ENCODE data around the gene GTF2A2. TPM values are rescaled to one million over a fixed set of nuclear protein-coding genes. Genes with fewer than 3 reads are reported as not detected.
A peak's percentile ranks its signal among the peaks of the same experiment; 100 is the strongest.

Gene GTF2A2
- total and polyA plus RNA-seq, 8 donors, result 1.2 to 82.9 (median 26.5) TPM

- WGBS, 5 donors, result 61 to 78% (median 71%) methylated on average over 6 to 7 of the region's 7 CpGs
- TF ChIP-seq EP300 (IDR thresholded peaks at IDR 0.05) (no peak), POLR2A (IDR thresholded peaks at IDR 0.05) (no peak), POLR2AphosphoS5 (IDR thresholded peaks at IDR 0.05) (no peak)
- TF ChIP-seq, protein P1, sequence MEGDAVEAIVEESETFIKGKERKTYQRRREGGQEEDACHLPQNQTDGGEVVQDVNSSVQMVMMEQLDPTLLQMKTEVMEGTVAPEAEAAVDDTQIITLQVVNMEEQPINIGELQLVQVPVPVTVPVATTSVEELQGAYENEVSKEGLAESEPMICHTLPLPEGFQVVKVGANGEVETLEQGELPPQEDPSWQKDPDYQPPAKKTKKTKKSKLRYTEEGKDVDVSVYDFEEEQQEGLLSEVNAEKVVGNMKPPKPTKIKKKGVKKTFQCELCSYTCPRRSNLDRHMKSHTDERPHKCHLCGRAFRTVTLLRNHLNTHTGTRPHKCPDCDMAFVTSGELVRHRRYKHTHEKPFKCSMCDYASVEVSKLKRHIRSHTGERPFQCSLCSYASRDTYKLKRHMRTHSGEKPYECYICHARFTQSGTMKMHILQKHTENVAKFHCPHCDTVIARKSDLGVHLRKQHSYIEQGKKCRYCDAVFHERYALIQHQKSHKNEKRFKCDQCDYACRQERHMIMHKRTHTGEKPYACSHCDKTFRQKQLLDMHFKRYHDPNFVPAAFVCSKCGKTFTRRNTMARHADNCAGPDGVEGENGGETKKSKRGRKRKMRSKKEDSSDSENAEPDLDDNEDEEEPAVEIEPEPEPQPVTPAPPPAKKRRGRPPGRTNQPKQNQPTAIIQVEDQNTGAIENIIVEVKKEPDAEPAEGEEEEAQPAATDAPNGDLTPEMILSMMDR (IDR thresholded peaks at IDR 0.05), result no peak
- Histone ChIP-seq H3K27me3 (peaks cover 0 to 11% (median 0%) of the 10 kb centered on the region in 3 donors), H3K9me3 (no peaks in the 10 kb centered on the region), H3K4me3 (no peak overlapping the region), H3K27ac (no peak overlapping the region), H3K36me3 (no peaks in the 10 kb centered on the region), H3K4me1 (no peaks in the 10 kb centered on the region)
- no peak for DNase-seq
- intact Hi-C loops (cut with DNase I; ENCODE audit: low total_unique reads), result no loop called here
These were observed 47.3 kb downstream of the GTF2A2 start for GRCh38 chr15:59609730-59610712.

- Histone ChIP-seq H3K9me3 (peaks cover 0 to 22% (median 13%) of the 10 kb centered on the region in 4 donors), H3K36me3 (no peaks in the 10 kb centered on the region), H3K27ac (no peak overlapping the region), H3K4me1 (no peaks in the 10 kb centered on the region), H3K27me3 (peaks cover 0 to 11% (median 0%) of the 10 kb centered on the region in 3 donors), H3K4me3 (no peak overlapping the region)
- intact Hi-C loops (cut with DNase I; ENCODE audit: low total_unique reads), result no loop called here
- TF ChIP-seq, protein P1 (IDR thresholded peaks at IDR 0.05), result no peak
- no peak for TF ChIP-seq EP300 (IDR thresholded peaks at IDR 0.05)
- DNase-seq, result no peak
- 70 to 94% (median 82%) methylated on average over 4 to 5 of the region's 5 CpGs for WGBS, 5 donors
These were observed 51.3 kb downstream of the GTF2A2 start for GRCh38 chr15:59605994-59606393.

- Histone ChIP-seq H3K36me3 (no peaks in the 10 kb centered on the region), H3K27me3 (no peaks in the 10 kb centered on the region), H3K4me3 (no peak overlapping the region), H3K27ac (no peak overlapping the region), H3K9me3 (peaks cover 0 to 12% (median 7%) of the 10 kb centered on the region in 4 donors), H3K4me1 (peaks cover 9 to 20% (median 11%) of the 10 kb centered on the region in 4 donors)
- no peak for TF ChIP-seq POLR2A (IDR thresholded peaks at IDR 0.05)
- TF ChIP-seq, protein P1 (IDR thresholded peaks at IDR 0.05), result no peak
- TF ChIP-seq POLR2AphosphoS5 (IDR thresholded peaks at IDR 0.05), result no peak
- no peak for TF ChIP-seq EP300 (IDR thresholded peaks at IDR 0.05)
- WGBS, 5 donors, result 82 to 91% (median 90%) methylated on average over 2 of the region's 2 CpGs
- intact Hi-C loops (cut with DNase I; ENCODE audit: low total_unique reads), result no loop called here
- no peak for DNase-seq
These were observed 58.9 kb downstream of the GTF2A2 start for GRCh38 chr15:59598461-59598860.

DNA sequence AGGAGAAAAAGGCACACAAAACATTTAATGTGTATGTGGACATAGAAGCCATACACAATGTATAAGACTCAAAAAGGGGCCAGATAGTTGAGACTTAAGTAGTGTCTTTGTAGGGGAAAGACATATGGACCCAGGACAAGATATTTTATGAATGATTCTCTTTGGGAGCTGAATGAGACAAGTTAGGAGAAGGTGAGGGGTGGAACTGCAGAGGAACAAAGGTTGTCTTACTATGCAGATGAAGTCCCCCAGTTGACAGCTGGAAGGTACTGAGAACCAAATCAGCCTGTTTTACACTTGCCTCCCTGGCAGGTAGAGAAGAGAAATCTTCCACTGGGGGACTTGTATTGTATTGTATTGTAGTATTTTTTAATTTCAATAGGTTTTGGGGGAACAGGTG lies 60.7 kb downstream of the GTF2A2 start:
- H3K27me3 ChIP-seq, result no peaks in the 10 kb centered on the region
- TF ChIP-seq POLR2A (IDR thresholded peaks at IDR 0.05), result no peak
- TF ChIP-seq POLR2AphosphoS5 (IDR thresholded peaks at IDR 0.05), result no peak
- no peak for TF ChIP-seq EP300 (IDR thresholded peaks at IDR 0.05)
- TF ChIP-seq, protein P1 (IDR thresholded peaks at IDR 0.05), result no peak
- no peaks in the 10 kb centered on the region for H3K36me3 ChIP-seq
- no peak overlapping the region for H3K4me3 ChIP-seq
- peaks cover 9 to 28% (median 11%) of the 10 kb centered on the region in 4 donors for H3K4me1 ChIP-seq
- DNase-seq, result no peak
- intact Hi-C loops (cut with DNase I; ENCODE audit: low total_unique reads), result no loop called here
- H3K9me3 ChIP-seq, result peaks cover 0 to 8% (median 7%) of the 10 kb centered on the region in 4 donors
- H3K27ac ChIP-seq, result peak overlapping the region in 2 of 5 donors; percentile 74 to 85

All from stomach (tissue), 9 donors.